Stomach smooth muscle (tissue), 2 donors: ENCODE data around the gene OPA3.

Source experiments
- H3K27ac ChIP-seq: one replicate; pipeline ENCODE4 v1.7.0; 2013; ENCODE audit warnings: mild to moderate bottlenecking, low read length, inconsistent platforms
- H3K27me3 ChIP-seq, 2 donors: one replicate each; pipeline ENCODE4 v1.7.0; 2013; ENCODE audit warnings: low read length in 2 of 2; ENCODE audit not compliant: insufficient read depth in 2 of 2, control insufficient read depth in 1 of 2
- H3K36me3 ChIP-seq, 2 donors: one replicate each; pipeline ENCODE4 v1.7.0; 2013; ENCODE audit warnings: low read length in 2 of 2; ENCODE audit not compliant: control insufficient read depth in 2 of 2, insufficient read depth in 2 of 2
- H3K4me1 ChIP-seq: one replicate; pipeline ENCODE4 v1.7.0; 2013; ENCODE audit warnings: low read length; ENCODE audit not compliant: control insufficient read depth, insufficient read depth
- H3K4me3 ChIP-seq, 2 donors: one replicate each; pipeline ENCODE4 v1.7.0; 2013; ENCODE audit warnings: low read length in 2 of 2
- H3K9ac ChIP-seq, 2 donors: one replicate each; pipeline ENCODE4 v1.7.0; 2013; ENCODE audit warnings: low read length in 2 of 2, mild to moderate bottlenecking in 1 of 2
- H3K9me3 ChIP-seq, 2 donors: one replicate each; pipeline ENCODE4 v1.7.0; 2013; ENCODE audit warnings: low read length in 2 of 2; ENCODE audit not compliant: control insufficient read depth in 2 of 2
- donor health status: healthy.
- donor health status: Pancreatic carcinoma.

OPA3 gene

GRCh38 chr19:45597425-45598111, 13.0 kb upstream of the OPA3 start:
- no peaks in the 10 kb centered on the region for H3K9me3 ChIP-seq
- peaks cover 55 to 63% of the 10 kb centered on the region in 2 donors for H3K27me3 ChIP-seq
- H3K9ac ChIP-seq: no peak overlapping the region
- H3K4me1 ChIP-seq: peaks cover 6% of the 10 kb centered on the region
- no peaks in the 10 kb centered on the region for H3K36me3 ChIP-seq
- H3K4me3 ChIP-seq: peak overlapping the region in 1 of 2 donors; percentile 22
- H3K27ac ChIP-seq: no peak overlapping the region

- Histone ChIP-seq H3K4me1 (peaks cover 6% of the 10 kb centered on the region), H3K4me3 (no peak overlapping the region), H3K27ac (no peak overlapping the region), H3K9me3 (no peaks in the 10 kb centered on the region), H3K36me3 (no peaks in the 10 kb centered on the region), H3K9ac (no peak overlapping the region), H3K27me3 (peaks cover 53 to 60% of the 10 kb centered on the region in 2 donors)
These were observed 11.2 kb upstream of the OPA3 start for GRCh38 chr19:45595814-45596213.

- Histone ChIP-seq H3K9me3 (no peaks in the 10 kb centered on the region), H3K9ac (no peak overlapping the region), H3K4me3 (no peak overlapping the region), H3K27me3 (peaks cover 41 to 43% of the 10 kb centered on the region in 2 donors), H3K36me3 (no peaks in the 10 kb centered on the region), H3K4me1 (peaks cover 4% of the 10 kb centered on the region), H3K27ac (no peak overlapping the region)
These were observed 8.9 kb upstream of the OPA3 start for GRCh38 chr19:45593520-45593919.

GRCh38 chr19:45592366-45592765, 7.8 kb upstream of the OPA3 start:
- peaks cover 30 to 33% of the 10 kb centered on the region in 2 donors for H3K27me3 ChIP-seq
- H3K4me3 ChIP-seq: no peak overlapping the region
- H3K27ac ChIP-seq: no peak overlapping the region

GRCh38 chr19:45591638-45592005, 7.0 kb upstream of the OPA3 start:
- no peak overlapping the region for H3K27ac ChIP-seq

More at GRCh38 chr19:45592366-45592765, 7.8 kb upstream of the OPA3 start:
- H3K9me3 ChIP-seq: no peaks in the 10 kb centered on the region
- no peaks in the 10 kb centered on the region for H3K36me3 ChIP-seq
- no peak overlapping the region for H3K9ac ChIP-seq
- H3K4me1 ChIP-seq: peaks cover 2% of the 10 kb centered on the region

GRCh38 chr19:45591004-45591637, 6.5 kb upstream of the OPA3 start:
- Histone ChIP-seq H3K9ac (no peak overlapping the region), H3K4me3 (no peak overlapping the region), H3K4me1 (no peaks in the 10 kb centered on the region), H3K27me3 (peaks cover 25 to 28% of the 10 kb centered on the region in 2 donors), H3K36me3 (no peaks in the 10 kb centered on the region), H3K9me3 (no peaks in the 10 kb centered on the region), H3K27ac (no peak overlapping the region)

More at GRCh38 chr19:45591638-45592005, 7.0 kb upstream of the OPA3 start:
- Histone ChIP-seq H3K9me3 (no peaks in the 10 kb centered on the region), H3K36me3 (no peaks in the 10 kb centered on the region), H3K9ac (no peak overlapping the region), H3K4me3 (no peak overlapping the region), H3K4me1 (no peaks in the 10 kb centered on the region), H3K27me3 (peaks cover 26 to 28% of the 10 kb centered on the region in 2 donors)

GRCh38 chr19:45590300-45591003, 5.8 kb upstream of the OPA3 start:
- no peak overlapping the region for H3K27ac ChIP-seq
- no peaks in the 10 kb centered on the region for H3K4me1 ChIP-seq
- peaks cover 21 to 24% of the 10 kb centered on the region in 2 donors for H3K27me3 ChIP-seq
- H3K36me3 ChIP-seq: no peaks in the 10 kb centered on the region
- H3K9me3 ChIP-seq: no peaks in the 10 kb centered on the region
- no peak overlapping the region for H3K9ac ChIP-seq
- H3K4me3 ChIP-seq: no peak overlapping the region

GRCh38 chr19:45589768-45590167, 5.2 kb upstream of the OPA3 start:
- H3K4me1 ChIP-seq: peaks cover 5% of the 10 kb centered on the region
- no peak overlapping the region for H3K4me3 ChIP-seq
- no peak overlapping the region for H3K9ac ChIP-seq
- H3K27ac ChIP-seq: no peak overlapping the region
- peaks cover 21% of the 10 kb centered on the region in 2 donors for H3K27me3 ChIP-seq
- no peaks in the 10 kb centered on the region for H3K36me3 ChIP-seq
- H3K9me3 ChIP-seq: no peaks in the 10 kb centered on the region

- peaks cover 10% of the 10 kb centered on the region for H3K4me1 ChIP-seq
- no peaks in the 10 kb centered on the region for H3K36me3 ChIP-seq
- H3K9me3 ChIP-seq: no peaks in the 10 kb centered on the region
- peaks cover 19 to 21% of the 10 kb centered on the region in 2 donors for H3K27me3 ChIP-seq
- H3K27ac ChIP-seq: no peak overlapping the region
- no peak overlapping the region for H3K9ac ChIP-seq
- H3K4me3 ChIP-seq: no peak overlapping the region
These were observed 3.3 kb upstream of the OPA3 start for GRCh38 chr19:45587873-45588272.

- Histone ChIP-seq H3K36me3 (no peaks in the 10 kb centered on the region), H3K4me1 (peaks cover 10% of the 10 kb centered on the region), H3K27me3 (peaks cover 3 to 4% of the 10 kb centered on the region in 2 donors), H3K9me3 (no peaks in the 10 kb centered on the region), H3K27ac (peak overlapping the region; percentile 95), H3K4me3 (peak overlapping the region; percentile 62 to 97), H3K9ac (peak overlapping the region; percentile 52 to 96)
These were observed 566 bp upstream of the OPA3 start for GRCh38 chr19:45585158-45585577.
